HCT116 (cell line): ENCODE data around the gene RFTN1. TPM values are rescaled to one million over a fixed set of nuclear protein-coding genes. Genes with fewer than 3 reads are reported as not detected.

ENCODE experiments used
- ATAC-seq: fragments of 200-7000 bp; cut with Tn5 transposase; 2 replicates; pipeline ENCODE4 v1.9.1; 2020; ENCODE audit warnings: mild to moderate bottlenecking, moderate library complexity
- BruUV-seq: library from RNA; stranded (reverse); fragments of 400-500 nt; replicated peaks from 2 replicates; lab custom pipeline; 2021; lab: Mats Ljungman, UMichigan
- CTCF ChIA-PET: fragments of 300-600 bp; sonication (Branson Sonifier 250); formaldehyde crosslinking; loops from one replicate; lab custom pipeline; 2021; ENCODE audit warnings: antibody characterized with exemption; lab: Charles Lee
- POLR2A ChIA-PET: fragments of 300-600, 350-600 bp; sonication (Branson Sonifier 250); formaldehyde crosslinking; loops from one replicate; lab custom pipeline; 2021; ENCODE audit warnings: antibody characterized with exemption; lab: Charles Lee
- RAD21 ChIA-PET, 2 experiments: fragments of 300-600 bp; sonication (Branson Sonifier 250); formaldehyde crosslinking; loops; one replicate each; lab custom pipeline; 2023; ENCODE audit warnings: low total read pairs in 2 of 2; ENCODE audit not compliant: uncharacterized antibody in 2 of 2, unreplicated experiment in 2 of 2, low non-redundant PET in 1 of 2; lab: Charles Lee
- DNase-seq: peaks from one replicate; pipeline ENCODE4 v3.0.0-alpha.2; 2010; ENCODE audit warnings: low read depth, low spot score
- H2AFZ ChIP-seq: fragments of 200-600 bp; shearing (Covaris generic), sonication (generic); 2 replicates; pipeline ENCODE4 v1.6.1; 2017; ENCODE audit warnings: low read depth, mixed run types, mixed read lengths, antibody characterized with exemption, low read length; ENCODE audit not compliant: poor library complexity, severe bottlenecking
- H3K27ac ChIP-seq: 2 replicates; pipeline ENCODE4 v1.5.1; 2012; ENCODE audit warnings: low read depth, low read length
- H3K27me3 ChIP-seq: fragments of 200-600 bp; sonication (generic); 2 replicates; pipeline ENCODE4 v1.6.1; 2016; ENCODE audit warnings: mixed run types, low read length, mixed read lengths; ENCODE audit not compliant: insufficient read depth
- H3K36me3 ChIP-seq, 2 experiments: fragments of 200-500 bp in 1 of 2; fragments of 200-600 bp in 1 of 2; sonication (Bioruptor generic) in 1 of 2; sonication (generic) in 1 of 2; 2 replicates each; pipeline versions ENCODE4 v1.5.1 to v1.6.1; 2014 to 2016; ENCODE audit warnings: low read length in 2 of 2, inconsistent platforms in 1 of 2, mixed read lengths in 1 of 2, mixed run types in 1 of 2; ENCODE audit not compliant: insufficient read depth in 2 of 2, control insufficient read depth in 1 of 2
- H3K4me1 ChIP-seq, 2 experiments: fragments of 200-600 bp in 1 of 2; sonication (generic) in 1 of 2; 2 replicates each; pipeline versions ENCODE4 v1.5.1 to v1.6.1; 2012 to 2017; ENCODE audit warnings: low read length in 2 of 2, inconsistent platforms in 1 of 2, mild to moderate bottlenecking in 1 of 2, mixed read lengths in 1 of 2, mixed run types in 1 of 2, moderate library complexity in 1 of 2; ENCODE audit not compliant: insufficient read depth in 2 of 2, control insufficient read depth in 1 of 2
- H3K4me2 ChIP-seq: fragments of 200-600 bp; sonication (generic); 2 replicates; pipeline ENCODE4 v1.6.1; 2017; ENCODE audit warnings: mixed run types, low read length, mixed read lengths
- H3K4me3 ChIP-seq, 2 experiments: fragments of 200-600 bp in 1 of 2; sonication (generic) in 1 of 2; replicated peaks in 1 of 2; 2 replicates each; pipeline ENCODE4 v1.5.1; 2011 to 2016; ENCODE audit warnings: low read length in 2 of 2, control low read depth in 1 of 2, low read depth in 1 of 2, mild to moderate bottlenecking in 1 of 2, mixed read lengths in 1 of 2, mixed run types in 1 of 2
- H3K79me2 ChIP-seq: fragments of 200-600 bp; sonication (generic); 2 replicates; pipeline ENCODE4 v1.6.1; 2017; ENCODE audit warnings: mild to moderate bottlenecking, mixed run types, low read length, moderate library complexity, mixed read lengths; ENCODE audit not compliant: insufficient read depth
- H3K9ac ChIP-seq: fragments of 200-600 bp; sonication (generic); 2 replicates; pipeline ENCODE4 v1.6.1; 2016; ENCODE audit warnings: low read length, mixed read lengths
- H3K9me2 ChIP-seq: fragments of 200-600 bp; sonication (generic), shearing (Covaris generic); 2 replicates; pipeline ENCODE4 v1.6.1; 2017; ENCODE audit warnings: mixed run types, mild to moderate bottlenecking, moderate library complexity; ENCODE audit not compliant: insufficient read depth
- H3K9me3 ChIP-seq, 2 experiments: fragments of 200-500 bp in 1 of 2; fragments of 200-600 bp in 1 of 2; sonication (Bioruptor generic) in 1 of 2; sonication (generic) in 1 of 2; 2 replicates each; pipeline ENCODE4 v1.6.1; 2014 to 2017; ENCODE audit warnings: low read length in 2 of 2, mixed read lengths in 2 of 2, inconsistent platforms in 1 of 2, low read depth in 1 of 2, mild to moderate bottlenecking in 1 of 2, mixed run types in 1 of 2, moderate library complexity in 1 of 2; ENCODE audit not compliant: control insufficient read depth in 1 of 2, insufficient read depth in 1 of 2
- H4K20me1 ChIP-seq: fragments of 200-600 bp; sonication (generic), shearing (Covaris generic); 2 replicates; pipeline ENCODE4 v1.6.1; 2017; ENCODE audit warnings: mixed run types, mild to moderate bottlenecking, moderate library complexity; ENCODE audit not compliant: insufficient read depth
- ATF3 ChIP-seq: IDR thresholded peaks from 2 replicates; pipeline ENCODE4 v1.6.1; 2012
- CEBPB ChIP-seq: IDR thresholded peaks from 2 replicates; pipeline ENCODE4 v1.6.1; 2012; ENCODE audit warnings: low read depth
- CTCF ChIP-seq, 3 experiments: fragments of 200-600 bp in 1 of 3; sonication (generic) in 1 of 3; IDR thresholded peaks in 2 of 3; conservative IDR thresholded peaks in 1 of 3; 2 replicates each; pipeline ENCODE4 v1.5.1; 2012 to 2017; ENCODE audit warnings: low read depth in 2 of 3, low read length in 2 of 3, antibody characterized with exemption in 1 of 3, borderline replicate concordance in 1 of 3, control low read depth in 1 of 3, mild to moderate bottlenecking in 1 of 3, mixed read lengths in 1 of 3, mixed run types in 1 of 3, moderate library complexity in 1 of 3; ENCODE audit not compliant: insufficient read depth in 1 of 3
- FOSL1 ChIP-seq: IDR thresholded peaks from 2 replicates; pipeline ENCODE4 v1.6.1; 2012; ENCODE audit warnings: low read depth
- JUND ChIP-seq: IDR thresholded peaks from 2 replicates; pipeline ENCODE4 v1.6.1; 2012
- MAX ChIP-seq: IDR thresholded peaks from 2 replicates; pipeline ENCODE4 v1.6.1; 2012
- SP1 ChIP-seq: IDR thresholded peaks from 2 replicates; pipeline ENCODE4 v1.6.1; 2012; ENCODE audit warnings: low read depth
- TCF7L2 ChIP-seq: IDR thresholded peaks from 2 replicates; pipeline ENCODE4 v1.7.0; 2011; ENCODE audit warnings: borderline replicate concordance, inconsistent platforms; ENCODE audit not compliant: insufficient read depth, insufficient read length; ENCODE audit errors: extremely low read depth
- intact Hi-C: fragments of 100-400 bp; cut with micrococcal nuclease; formaldehyde crosslinking; loops from 2 replicates; pipeline ENCODE4 v1.10.0; 2022
- total RNA-seq: library from RNA; stranded (reverse); gene quantifications from one replicate; pipeline ENCODE4 v1.2.1, GENCODE V29; 2021; ENCODE audit not compliant: unreplicated experiment

Gene RFTN1
- total RNA-seq, 1 experiment from 2014 or later, result 3.9 TPM

GRCh38 chr3:16335772-16336645, 177.5 kb downstream of the RFTN1 start:
- no peaks in the 10 kb centered on the region for H3K4me1 ChIP-seq
- H3K4me2 ChIP-seq, result no peak overlapping the region
- 0 out of 4 replicates have a peak, but pooled peaks cover 0 to 4% of the 10 kb centered on the region in 2 experiments for H3K36me3 ChIP-seq
- no peak for ATAC-seq
- RAD21 ChIA-PET, result no interaction called here
- H3K27me3 ChIP-seq, result no peaks in the 10 kb centered on the region
- H3K4me3 ChIP-seq, result no peak overlapping the region
- H3K9me2 ChIP-seq, result no peaks in the 10 kb centered on the region
- no peak for DNase-seq
- H3K27ac ChIP-seq, result no peak overlapping the region
- POLR2A ChIA-PET, result no interaction called here
- TF ChIP-seq CEBPB, result no peak
- no peak for TF ChIP-seq MAX
- TF ChIP-seq TCF7L2, result no peak
- TF ChIP-seq FOSL1, result no peak
- no peak for TF ChIP-seq JUND
- no peak for TF ChIP-seq SP1
- no peak for TF ChIP-seq CTCF (IDR thresholded peaks at IDR 0.05 in 2 of 3, conservative IDR thresholded peaks at IDR 0.05 in 1 of 3; ENCODE audit: borderline replicate concordance in 1 of 3, insufficient read depth in 1 of 3, low read depth in 2 of 3, low read length in 2 of 3)
- TF ChIP-seq ATF3, result no peak
- H3K9ac ChIP-seq, result no peak overlapping the region
- intact Hi-C loops, result no loop called here
- no TSS peak for BruUV-seq
- H4K20me1 ChIP-seq, result 0 out of 2 replicates have a peak, but pooled peaks cover 3% of the 10 kb centered on the region
- 0 out of 4 replicates have a peak, but pooled peaks cover 0 to 7% of the 10 kb centered on the region in 2 experiments for H3K9me3 ChIP-seq
- no peak overlapping the region for H2AFZ ChIP-seq
- H3K79me2 ChIP-seq, result no peaks in the 10 kb centered on the region
- CTCF ChIA-PET, result no interaction called here
